Mucosa of rectum (tissue), 2 donors: ENCODE results near the gene LILRB3.
"Not testable (repeated sequence)": the region's sequence is repeated elsewhere in the genome, so short reads cannot be mapped to it uniquely, and the experiment has no call there.

Experiments
- H3K27ac ChIP-seq, 2 donors: one replicate each; pipeline ENCODE4 v1.7.0; 2013; ENCODE audit warnings: inconsistent platforms in 2 of 2, low read depth in 2 of 2, low read length in 2 of 2
- H3K27me3 ChIP-seq, 2 donors: one replicate each; pipeline ENCODE4 v1.7.0; 2013; ENCODE audit warnings: low read length in 2 of 2; ENCODE audit not compliant: control insufficient read depth in 2 of 2, insufficient read depth in 2 of 2
- H3K36me3 ChIP-seq, 2 donors: one replicate each; pipeline ENCODE4 v1.7.0; 2013; ENCODE audit warnings: low read length in 2 of 2; ENCODE audit not compliant: control insufficient read depth in 2 of 2, insufficient read depth in 2 of 2
- H3K4me1 ChIP-seq, 2 donors: one replicate each; pipeline ENCODE4 v1.7.0; 2013; ENCODE audit warnings: low read length in 2 of 2, mild to moderate bottlenecking in 1 of 2; ENCODE audit not compliant: control insufficient read depth in 2 of 2, insufficient read depth in 2 of 2
- H3K4me3 ChIP-seq, 2 donors: one replicate each; pipeline ENCODE4 v1.7.0; 2013; ENCODE audit warnings: low read length in 2 of 2
- H3K9ac ChIP-seq, 2 donors: one replicate each; pipeline ENCODE4 v1.7.0; 2013; ENCODE audit warnings: low read length in 2 of 2, low read depth in 1 of 2, mild to moderate bottlenecking in 1 of 2
- H3K9me3 ChIP-seq, 2 donors: one replicate each; pipeline ENCODE4 v1.7.0; 2013; ENCODE audit warnings: low read length in 2 of 2; ENCODE audit not compliant: control insufficient read depth in 2 of 2
- donor health status: healthy.
- donor health status: Normal muscosa, but diverticular disease.

LILRB3 gene

DNA sequence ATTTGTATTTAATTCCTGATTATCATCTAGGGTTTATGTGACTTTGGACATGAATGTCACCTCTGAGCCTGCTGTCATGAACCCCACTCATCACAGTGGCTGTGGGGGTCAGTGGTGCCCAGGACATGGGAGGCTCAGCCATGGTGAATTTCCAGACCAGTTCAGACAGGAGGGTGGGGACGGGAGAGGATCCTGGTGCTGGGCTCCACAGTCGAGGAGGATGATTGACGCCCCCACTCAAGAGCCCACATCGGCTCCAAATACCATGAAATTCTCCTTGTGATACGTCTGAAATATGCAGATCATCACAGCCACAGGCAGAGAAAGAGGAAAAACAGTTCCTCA lies 1.1 kb upstream of the LILRB3 start:
- not testable (repeated sequence) for H3K9me3 ChIP-seq, H3K4me1 ChIP-seq, H3K27ac ChIP-seq, H3K4me3 ChIP-seq, H3K36me3 ChIP-seq, H3K9ac ChIP-seq, H3K27me3 ChIP-seq

GRCh38 chr19:54223277-54223936 lies 600 bp upstream of the LILRB3 start:
- H3K27ac ChIP-seq, H3K36me3 ChIP-seq, H3K4me3 ChIP-seq, H3K4me1 ChIP-seq, H3K27me3 ChIP-seq, H3K9ac ChIP-seq, H3K9me3 ChIP-seq: not testable (repeated sequence)

- H3K36me3 ChIP-seq, H3K9me3 ChIP-seq, H3K27ac ChIP-seq, H3K4me3 ChIP-seq, H3K9ac ChIP-seq, H3K4me1 ChIP-seq, H3K27me3 ChIP-seq: not testable (repeated sequence)
Observed at GRCh38 chr19:54221947-54222346, 860 bp downstream of the LILRB3 start.

DNA sequence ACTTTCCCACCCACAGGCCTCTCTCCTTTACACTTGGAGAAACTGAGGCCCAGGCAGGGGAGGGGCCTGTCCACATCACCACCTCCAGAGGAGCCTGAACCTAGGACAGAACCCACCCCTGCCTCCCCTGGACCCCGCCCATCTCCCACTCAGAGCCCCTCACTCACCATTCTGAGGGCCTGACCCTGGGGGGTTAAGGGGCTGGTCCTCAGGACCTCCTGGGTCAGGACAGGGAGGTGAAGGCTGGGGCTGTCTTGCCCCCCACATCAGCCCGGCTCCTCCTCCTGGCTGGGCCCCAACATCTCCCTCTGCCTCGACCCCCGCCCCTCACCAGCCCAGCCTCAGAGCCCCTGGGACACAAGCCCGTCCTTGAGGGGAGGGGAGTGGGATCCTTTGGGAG lies 3.1 kb downstream of the LILRB3 start:
- not testable (repeated sequence) for H3K4me1 ChIP-seq, H3K27ac ChIP-seq, H3K9ac ChIP-seq, H3K27me3 ChIP-seq, H3K9me3 ChIP-seq, H3K4me3 ChIP-seq, H3K36me3 ChIP-seq

DNA sequence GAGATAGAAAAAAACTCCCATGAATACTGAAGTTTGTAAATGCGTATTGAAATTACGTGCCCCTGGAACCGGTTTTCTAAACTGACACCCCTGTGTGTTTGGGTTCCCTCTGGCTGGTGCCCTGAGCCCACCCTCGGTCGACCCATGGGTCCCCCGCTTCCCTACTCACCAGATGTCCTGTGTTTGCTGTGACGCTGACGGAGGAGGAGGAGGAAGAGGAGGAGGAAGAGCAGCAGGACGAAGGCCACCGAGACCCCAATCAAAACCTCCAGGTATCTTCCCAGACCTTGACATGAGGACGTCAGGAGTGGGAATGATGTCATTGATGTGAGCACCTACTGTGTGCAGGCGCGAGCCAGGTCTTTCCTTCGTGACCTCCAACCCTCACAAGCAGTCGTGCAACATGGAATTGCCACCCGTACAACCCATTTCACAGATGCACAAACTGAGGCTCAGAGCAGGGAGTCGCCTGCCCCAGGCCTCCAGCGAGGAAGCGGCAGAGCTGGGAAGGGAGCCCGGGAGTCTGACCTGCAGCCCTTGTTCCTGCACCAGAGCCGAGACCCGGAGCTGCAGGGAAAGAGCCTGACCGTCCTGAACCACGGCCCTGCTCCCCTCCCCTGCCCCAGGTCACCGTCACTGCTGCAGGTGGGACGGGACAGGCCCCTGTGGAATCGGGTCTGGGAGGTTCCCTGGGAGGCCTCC lies 3.7 kb downstream of the LILRB3 start:
- H3K4me3 ChIP-seq = no peak overlapping the region
- no peak overlapping the region for H3K9ac ChIP-seq
- no peaks in the 10 kb centered on the region for H3K9me3 ChIP-seq
- no peaks in the 10 kb centered on the region for H3K4me1 ChIP-seq
- no peaks in the 10 kb centered on the region for H3K36me3 ChIP-seq
- no peaks in the 10 kb centered on the region for H3K27me3 ChIP-seq
- H3K27ac ChIP-seq = no peak overlapping the region

DNA sequence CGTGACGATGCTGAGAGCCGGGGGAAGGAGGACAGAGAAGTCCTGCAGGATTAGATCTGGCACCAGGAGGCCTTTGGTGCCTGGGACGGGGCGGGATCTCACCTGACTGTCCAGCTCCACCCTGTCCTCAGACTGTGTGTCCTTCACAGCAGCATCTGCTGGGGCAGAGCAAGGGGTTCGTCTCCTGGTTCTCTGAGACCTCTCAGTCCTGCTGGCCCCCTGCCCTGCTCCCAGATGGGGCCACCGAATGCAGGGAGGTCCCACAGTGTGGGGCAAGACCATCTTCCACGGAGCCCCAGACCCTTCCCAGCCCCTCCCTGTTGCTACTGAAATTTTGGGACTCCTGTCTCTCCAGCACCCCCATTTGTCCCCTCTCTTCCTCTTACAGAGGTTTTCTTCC lies 4.5 kb downstream of the LILRB3 start:
- Histone ChIP-seq H3K4me3 (no peak overlapping the region), H3K27ac (no peak overlapping the region), H3K9me3 (no peaks in the 10 kb centered on the region), H3K27me3 (no peaks in the 10 kb centered on the region), H3K9ac (no peak overlapping the region), H3K36me3 (no peaks in the 10 kb centered on the region), H3K4me1 (no peaks in the 10 kb centered on the region)

- H3K9me3 ChIP-seq, H3K27ac ChIP-seq, H3K36me3 ChIP-seq, H3K4me3 ChIP-seq, H3K9ac ChIP-seq, H3K4me1 ChIP-seq, H3K27me3 ChIP-seq: not testable (repeated sequence)
Observed at GRCh38 chr19:54217517-54218247, 5.1 kb downstream of the LILRB3 start.

GRCh38 chr19:54216869-54217268 lies 5.9 kb downstream of the LILRB3 start:
- Histone ChIP-seq H3K4me1 (no peaks in the 10 kb centered on the region), H3K27me3 (no peaks in the 10 kb centered on the region), H3K9ac (no peak overlapping the region), H3K27ac (no peak overlapping the region), H3K4me3 (no peak overlapping the region), H3K36me3 (no peaks in the 10 kb centered on the region), H3K9me3 (no peaks in the 10 kb centered on the region)

- H3K27me3 ChIP-seq, H3K9me3 ChIP-seq, H3K36me3 ChIP-seq, H3K4me3 ChIP-seq, H3K27ac ChIP-seq, H3K9ac ChIP-seq: not testable (repeated sequence)
- peaks cover 15 to 17% of the 10 kb centered on the region in 2 donors for H3K4me1 ChIP-seq
Observed at GRCh38 chr19:54214734-54215133, 8.1 kb downstream of the LILRB3 start.

GRCh38 chr19:54214217-54214616 lies 8.6 kb downstream of the LILRB3 start:
- not testable (repeated sequence) for H3K4me3 ChIP-seq, H3K9me3 ChIP-seq, H3K27ac ChIP-seq, H3K9ac ChIP-seq, H3K36me3 ChIP-seq, H3K27me3 ChIP-seq
- peaks cover 20 to 22% of the 10 kb centered on the region in 2 donors for H3K4me1 ChIP-seq
